ENCODE measurements around the gene NTM.

DNA sequence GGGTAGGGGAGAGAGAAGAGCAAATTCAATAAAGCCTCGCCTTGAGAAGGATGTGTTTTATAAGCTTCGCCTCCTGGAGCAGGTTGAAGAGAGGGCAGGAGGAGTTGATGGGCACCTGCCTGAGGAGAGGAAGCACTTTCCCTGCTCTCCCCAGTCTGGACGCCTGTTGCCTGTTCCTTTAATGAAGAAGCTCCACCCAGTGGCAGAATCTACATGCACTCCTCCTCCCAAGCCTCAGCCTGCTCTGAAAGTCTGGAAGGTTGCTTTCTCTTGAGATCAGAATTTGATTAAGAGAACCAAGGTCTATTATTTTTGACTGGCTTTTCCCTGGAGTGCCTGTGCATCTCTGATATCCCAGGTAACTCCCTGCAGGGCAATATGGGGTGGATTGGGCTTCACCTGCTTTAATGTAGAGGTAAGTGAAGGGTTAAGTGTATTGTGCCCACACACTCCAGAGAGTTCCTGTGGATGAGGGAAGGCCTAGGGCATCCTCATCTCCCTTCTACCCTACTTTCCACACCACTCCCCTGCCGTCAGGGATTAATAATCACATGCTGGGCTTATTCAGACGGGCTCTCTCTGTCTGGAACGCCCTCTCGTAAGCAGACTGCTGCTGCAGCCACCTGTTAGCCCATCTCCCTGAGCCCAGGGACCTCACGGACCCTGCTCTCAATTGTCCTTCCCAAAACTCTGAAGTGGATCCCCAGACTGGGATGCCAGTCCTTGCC, 22.3 kb downstream of the NTM start:
- TF ChIP-seq, protein P1, sequence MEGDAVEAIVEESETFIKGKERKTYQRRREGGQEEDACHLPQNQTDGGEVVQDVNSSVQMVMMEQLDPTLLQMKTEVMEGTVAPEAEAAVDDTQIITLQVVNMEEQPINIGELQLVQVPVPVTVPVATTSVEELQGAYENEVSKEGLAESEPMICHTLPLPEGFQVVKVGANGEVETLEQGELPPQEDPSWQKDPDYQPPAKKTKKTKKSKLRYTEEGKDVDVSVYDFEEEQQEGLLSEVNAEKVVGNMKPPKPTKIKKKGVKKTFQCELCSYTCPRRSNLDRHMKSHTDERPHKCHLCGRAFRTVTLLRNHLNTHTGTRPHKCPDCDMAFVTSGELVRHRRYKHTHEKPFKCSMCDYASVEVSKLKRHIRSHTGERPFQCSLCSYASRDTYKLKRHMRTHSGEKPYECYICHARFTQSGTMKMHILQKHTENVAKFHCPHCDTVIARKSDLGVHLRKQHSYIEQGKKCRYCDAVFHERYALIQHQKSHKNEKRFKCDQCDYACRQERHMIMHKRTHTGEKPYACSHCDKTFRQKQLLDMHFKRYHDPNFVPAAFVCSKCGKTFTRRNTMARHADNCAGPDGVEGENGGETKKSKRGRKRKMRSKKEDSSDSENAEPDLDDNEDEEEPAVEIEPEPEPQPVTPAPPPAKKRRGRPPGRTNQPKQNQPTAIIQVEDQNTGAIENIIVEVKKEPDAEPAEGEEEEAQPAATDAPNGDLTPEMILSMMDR (IDR thresholded peaks at IDR 0.05) = no peak
- no peak for TF ChIP-seq POLR2A (IDR thresholded peaks at IDR 0.05)
